ENCODE measurements around the gene AQP4. TPM values are rescaled to one million over a fixed set of nuclear protein-coding genes. Genes with fewer than 3 reads are reported as not detected.

Gene AQP4
- total and polyA plus RNA-seq, 2 donors (not counting 1 experiment from before 2014, with no cell fraction given) = not detected

GRCh38 chr18:26894426-26894825 is 28.9 kb upstream of the AQP4 start:
- no peak overlapping the region for H3K27ac ChIP-seq (ENCODE audit: insufficient read depth, low read length)
- no peak overlapping the region for H3K4me2 ChIP-seq (ENCODE audit: extremely low read depth, insufficient read depth, low read length)
- no peaks in the 10 kb centered on the region for H3K36me3 ChIP-seq (ENCODE audit: control insufficient read depth, insufficient read depth, low read length)
- H3K9me3 ChIP-seq (ENCODE audit: control insufficient read depth, insufficient read depth, low read depth, low read length) = no peaks in the 10 kb centered on the region
- no peak overlapping the region for H2AFZ ChIP-seq (ENCODE audit: low read length)
- H3K27me3 ChIP-seq (ENCODE audit: control insufficient read depth, insufficient read depth, low read length) = no peaks in the 10 kb centered on the region
- H3K4me3 ChIP-seq (replicated peaks in 1 of 4; ENCODE audit: control extremely low read depth in 1 of 4, insufficient read depth in 1 of 4, low read depth in 3 of 4, low read length in 4 of 4) = no peak overlapping the region
- no peak for DNase-seq (ENCODE audit: low read depth in 2 of 2)
- no peaks in the 10 kb centered on the region for H4K20me1 ChIP-seq (ENCODE audit: control insufficient read depth, extremely low read depth, insufficient read depth, low read length)
- H3K79me2 ChIP-seq (ENCODE audit: control insufficient read depth, insufficient read depth, low read length) = no peaks in the 10 kb centered on the region
- H3K9ac ChIP-seq (ENCODE audit: insufficient read depth, low read length) = no peak overlapping the region
- TF ChIP-seq CTCF (conservative IDR thresholded peaks at IDR 0.05 in 1 of 2, IDR thresholded peaks at IDR 0.05 in 1 of 2; ENCODE audit: low read depth in 1 of 2, low read length in 2 of 2) = no peak
- no peak for TF ChIP-seq EZH2 (IDR thresholded peaks at IDR 0.05; ENCODE audit: low read length, missing control alignments)
- H3K4me1 ChIP-seq (ENCODE audit: control insufficient read depth, extremely low read depth, insufficient read depth, low read length) = no peaks in the 10 kb centered on the region

- DNase-seq (ENCODE audit: low read depth in 2 of 2) = no peak
- Histone ChIP-seq H3K27ac (ENCODE audit: insufficient read depth, low read length) (no peak overlapping the region), H3K27me3 (ENCODE audit: control insufficient read depth, insufficient read depth, low read length) (no peaks in the 10 kb centered on the region), H3K9me3 (ENCODE audit: control insufficient read depth, insufficient read depth, low read depth, low read length) (no peaks in the 10 kb centered on the region), H3K9ac (ENCODE audit: insufficient read depth, low read length) (no peak overlapping the region), H3K79me2 (ENCODE audit: control insufficient read depth, insufficient read depth, low read length) (no peaks in the 10 kb centered on the region), H3K4me3 (replicated peaks in 1 of 4; ENCODE audit: control extremely low read depth in 1 of 4, insufficient read depth in 1 of 4, low read depth in 3 of 4, low read length in 4 of 4) (no peak overlapping the region), H4K20me1 (ENCODE audit: control insufficient read depth, extremely low read depth, insufficient read depth, low read length) (no peaks in the 10 kb centered on the region), H3K4me2 (ENCODE audit: extremely low read depth, insufficient read depth, low read length) (no peak overlapping the region), H3K4me1 (ENCODE audit: control insufficient read depth, extremely low read depth, insufficient read depth, low read length) (no peaks in the 10 kb centered on the region), H3K36me3 (ENCODE audit: control insufficient read depth, insufficient read depth, low read length) (no peaks in the 10 kb centered on the region), H2AFZ (ENCODE audit: low read length) (no peak overlapping the region)
- no peak for TF ChIP-seq EZH2 (IDR thresholded peaks at IDR 0.05; ENCODE audit: low read length, missing control alignments)
- TF ChIP-seq CTCF (conservative IDR thresholded peaks at IDR 0.05 in 1 of 2, IDR thresholded peaks at IDR 0.05 in 1 of 2; ENCODE audit: low read depth in 1 of 2, low read length in 2 of 2) = no peak
These were observed 28.5 kb upstream of the AQP4 start for GRCh38 chr18:26893996-26894395.

GRCh38 chr18:26888259-26888658 is 22.8 kb upstream of the AQP4 start:
- Histone ChIP-seq H3K27ac (ENCODE audit: insufficient read depth, low read length) (no peak overlapping the region), H3K9ac (ENCODE audit: insufficient read depth, low read length) (no peak overlapping the region), H3K9me3 (ENCODE audit: control insufficient read depth, insufficient read depth, low read depth, low read length) (no peaks in the 10 kb centered on the region), H3K36me3 (ENCODE audit: control insufficient read depth, insufficient read depth, low read length) (no peaks in the 10 kb centered on the region), H4K20me1 (ENCODE audit: control insufficient read depth, extremely low read depth, insufficient read depth, low read length) (no peaks in the 10 kb centered on the region), H3K4me2 (ENCODE audit: extremely low read depth, insufficient read depth, low read length) (no peak overlapping the region), H3K4me3 (replicated peaks in 1 of 4; ENCODE audit: control extremely low read depth in 1 of 4, insufficient read depth in 1 of 4, low read depth in 3 of 4, low read length in 4 of 4) (no peak overlapping the region), H2AFZ (ENCODE audit: low read length) (no peak overlapping the region), H3K79me2 (ENCODE audit: control insufficient read depth, insufficient read depth, low read length) (no peaks in the 10 kb centered on the region), H3K27me3 (ENCODE audit: control insufficient read depth, insufficient read depth, low read length) (no peaks in the 10 kb centered on the region), H3K4me1 (ENCODE audit: control insufficient read depth, extremely low read depth, insufficient read depth, low read length) (no peaks in the 10 kb centered on the region)
- DNase-seq (ENCODE audit: low read depth in 2 of 2) = no peak
- no peak for TF ChIP-seq EZH2 (IDR thresholded peaks at IDR 0.05; ENCODE audit: low read length, missing control alignments)
- no peak for TF ChIP-seq CTCF (conservative IDR thresholded peaks at IDR 0.05 in 1 of 2, IDR thresholded peaks at IDR 0.05 in 1 of 2; ENCODE audit: low read depth in 1 of 2, low read length in 2 of 2)

All from fibroblast of lung (primary cell).